HepG2 (cell line): ENCODE results near the gene GAS6. TPM values are rescaled to one million over a fixed set of nuclear protein-coding genes. Genes with fewer than 3 reads are reported as not detected.

Source experiments
- ATAC-seq: fragments of 200-7000 bp; cut with Tn5 transposase; 3 replicates; pipeline ENCODE4 v1.9.1; 2020; ENCODE audit warnings: mild to moderate bottlenecking, moderate library complexity
- BruUV-seq: library from RNA; stranded (reverse); fragments of 400-500 nt; replicated peaks from 2 replicates; lab custom pipeline; 2021; lab: Mats Ljungman, UMichigan
- CTCF ChIA-PET: fragments of 300-600 bp; formaldehyde crosslinking; extraction: SDS; loops from one replicate; lab custom pipeline; 2021; ENCODE audit warnings: low total read pairs, inconsistent platforms, low intra/inter-chr PET ratio; lab: Yijun Ruan, JAX
- POLR2A ChIA-PET: fragments of 350-600 bp; sonication (Branson Sonifier 250); formaldehyde crosslinking; loops from one replicate; lab custom pipeline; 2020; ENCODE audit warnings: antibody characterized with exemption, inconsistent platforms; lab: Yijun Ruan, JAX
- DNase-seq: peaks from one replicate; pipeline ENCODE4 v3.0.0-alpha.2; 2015; ENCODE audit warnings: low spot score
- FAIRE-seq: peaks from 3 replicates; lab custom pipeline; 2011; peaks lifted over from hg19 to GRCh38; lab: Jason Lieb, UNC
- H2AFZ ChIP-seq: one replicate; pipeline ENCODE4 v1.6.1; 2011; ENCODE audit warnings: low read length, inconsistent platforms
- H3K27ac ChIP-seq: fragments of 300-600 bp; 3 replicates; pipeline ENCODE4 v1.8.0; 2011; ENCODE audit warnings: mixed run types, mild to moderate bottlenecking, mixed read lengths, low read length, inconsistent platforms; ENCODE audit not compliant: insufficient read depth; ENCODE audit errors: extremely low read length
- H3K27me3 ChIP-seq, 2 experiments: fragments of 200-600 bp in 1 of 2; 2 replicates in 1 of 2; 3 replicates in 1 of 2; pipeline versions ENCODE4 v1.6.0 to v1.8.0; 2011; ENCODE audit warnings: low read length in 2 of 2, mild to moderate bottlenecking in 2 of 2, moderate library complexity in 2 of 2, inconsistent platforms in 1 of 2; ENCODE audit not compliant: insufficient read depth in 2 of 2, control insufficient read depth in 1 of 2
- H3K36me3 ChIP-seq, 2 experiments: fragments of 200-600 bp in 1 of 2; replicated peaks in 1 of 2; 2 replicates in 1 of 2; 3 replicates in 1 of 2; pipeline versions ENCODE4 v1.5.1 to v1.8.0; 2011; ENCODE audit warnings: low read length in 2 of 2, inconsistent platforms in 1 of 2; ENCODE audit not compliant: insufficient read depth in 2 of 2, control insufficient read depth in 1 of 2
- H3K4me1 ChIP-seq: 2 replicates; pipeline ENCODE4 v1.5.1; 2012; ENCODE audit warnings: low read length, inconsistent platforms; ENCODE audit not compliant: insufficient read depth
- H3K4me2 ChIP-seq: 2 replicates; pipeline ENCODE4 v1.6.0; 2011; ENCODE audit warnings: low read depth, low read length, inconsistent platforms
- H3K4me3 ChIP-seq, 3 experiments: fragments of 200-600 bp in 1 of 3; sonication (generic), shearing (Covaris generic) in 1 of 3; replicated peaks in 1 of 3; 2 replicates each; pipeline ENCODE4 v1.5.1; 2011 to 2016; ENCODE audit warnings: low read length in 3 of 3, inconsistent platforms in 2 of 3, low read depth in 2 of 3, mild to moderate bottlenecking in 2 of 3, control low read depth in 1 of 3, mixed read lengths in 1 of 3; ENCODE audit not compliant: insufficient read depth in 1 of 3
- H3K79me2 ChIP-seq: one replicate; pipeline ENCODE4 v1.6.1; 2011; ENCODE audit warnings: low read length, inconsistent platforms; ENCODE audit not compliant: insufficient read depth
- H3K9ac ChIP-seq: 2 replicates; pipeline ENCODE4 v1.6.0; 2011; ENCODE audit warnings: mild to moderate bottlenecking, low read depth, low read length, inconsistent platforms; ENCODE audit not compliant: insufficient read depth
- H3K9me3 ChIP-seq: 2 replicates; pipeline ENCODE4 v1.5.1; 2012; ENCODE audit warnings: mild to moderate bottlenecking, low read length
- H4K20me1 ChIP-seq: 2 replicates; pipeline ENCODE4 v1.6.0; 2011; ENCODE audit warnings: inconsistent platforms, mild to moderate bottlenecking, low read length, moderate library complexity; ENCODE audit not compliant: insufficient read depth
- CBX5 ChIP-seq: sonication (generic); formaldehyde crosslinking; IDR thresholded peaks from 2 replicates; pipeline ENCODE4 v1.4.0; 2020; ENCODE audit warnings: missing genetic modification reagents, borderline replicate concordance
- HNRNPLL ChIP-seq: fragments of 200-400 bp; formaldehyde crosslinking; IDR thresholded peaks from 2 replicates; pipeline ENCODE4 v1.6.1; 2017; ENCODE audit warnings: mild to moderate bottlenecking, low read depth, low read length; ENCODE audit not compliant: poor library complexity, severe bottlenecking
- HOXA7 ChIP-seq: sonication (generic); formaldehyde crosslinking; IDR thresholded peaks from 2 replicates; pipeline ENCODE4 v1.8.1; 2022; ENCODE audit warnings: mild to moderate bottlenecking, missing genetic modification reagents, moderate library complexity
- IKZF1 ChIP-seq: fragments of 450-650 bp; IDR thresholded peaks from 2 replicates; pipeline ENCODE4 v1.7.1; 2016
- KLF13 ChIP-seq: sonication (generic); formaldehyde crosslinking; IDR thresholded peaks from 2 replicates; pipeline ENCODE4 v1.4.0; 2020; ENCODE audit warnings: mild to moderate bottlenecking, missing genetic modification reagents
- KLF9 ChIP-seq: IDR thresholded peaks from 2 replicates; pipeline ENCODE4 v1.6.1; 2016; ENCODE audit warnings: low read depth
- SATB2 ChIP-seq: sonication (generic); formaldehyde crosslinking; IDR thresholded peaks from 2 replicates; pipeline ENCODE4 v1.5.0; 2020; ENCODE audit warnings: missing genetic modification reagents
- STAG1 ChIP-seq: sonication (generic); formaldehyde crosslinking; IDR thresholded peaks from 2 replicates; pipeline ENCODE4 v1.4.0; 2020; ENCODE audit warnings: missing genetic modification reagents
- TFAP4 ChIP-seq: sonication (generic); IDR thresholded peaks from 2 replicates; pipeline ENCODE4 v1.6.1; 2016; ENCODE audit warnings: low read depth, borderline replicate concordance
- ZNF510 ChIP-seq: sonication (generic); formaldehyde crosslinking; IDR thresholded peaks from 2 replicates; pipeline ENCODE4 v1.4.0; 2020; ENCODE audit warnings: low read depth, mild to moderate bottlenecking, missing genetic modification reagents
- WGBS: methylation state at CpG from one replicate; pipeline ENCODE4 v1.1.6; 2017; ENCODE audit warnings: low lambda C conversion rate; 5-methylcytosine and 5-hydroxymethylcytosine counted together
- in situ Hi-C: cut with HindIII; loops from 2 replicates; pipeline ENCODE4 v1.10.0; 2017; ENCODE audit warnings: low pct_unique_long_range_greater_than_20kb; ENCODE audit not compliant: extremely low pct_ligation_motif_present
- intact Hi-C: fragments of 100-400 bp; cut with micrococcal nuclease; formaldehyde crosslinking; loops from one replicate; pipeline ENCODE4 v1.10.0; 2022; ENCODE audit not compliant: unreplicated experiment
- polyA plus RNA-seq, 8 experiments: library from polyadenylated mRNA; depleted of rRNA in 3 of 8; stranded (reverse) in 7 of 8; unstranded in 1 of 8; fragments of >200 nt; fragmentation: Illumina TruSeq in 4 of 8; extraction: Trizol in 4 of 8; gene quantifications; 2 replicates each; pipeline versions ENCODE4 v1.2.1 to v1.2.3, GENCODE V29; 2011 to 2016; ENCODE audit warnings: low read depth in 4 of 8, missing spikeins in 1 of 8, mixed read lengths in 1 of 8; ENCODE audit not compliant: insufficient read depth in 1 of 8
- total RNA-seq, 5 experiments: library from RNA; depleted of rRNA; stranded (reverse); fragments of >200 nt; fragmentation: Illumina TruSeq; extraction: Trizol; gene quantifications; 2 replicates each; pipeline ENCODE4 v1.2.3, GENCODE V29; 2016; ENCODE audit warnings: low read depth in 1 of 5
- TF ChIP-seq, protein P1 (sequence below): sonication (generic); formaldehyde crosslinking; IDR thresholded peaks from 2 replicates; pipeline ENCODE4 v1.8.0; 2022; ENCODE audit warnings: missing genetic modification reagents, low read depth, mild to moderate bottlenecking, borderline replicate concordance
- TF ChIP-seq, protein P2 (sequence below): sonication (generic); formaldehyde crosslinking; IDR thresholded peaks from 2 replicates; pipeline ENCODE4 v1.4.0; 2020; ENCODE audit warnings: missing genetic modification reagents
- TF ChIP-seq, protein P3 (sequence below): sonication (generic); formaldehyde crosslinking; IDR thresholded peaks from 2 replicates; pipeline ENCODE4 v1.4.0; 2020; ENCODE audit warnings: missing genetic modification reagents, mild to moderate bottlenecking, borderline replicate concordance
- TF ChIP-seq, protein P4 (sequence below): sonication (generic); formaldehyde crosslinking; IDR thresholded peaks from 2 replicates; pipeline ENCODE4 v1.5.0; 2020; ENCODE audit warnings: mild to moderate bottlenecking, missing genetic modification reagents
- TF ChIP-seq, protein P5 (sequence below): IDR thresholded peaks from 2 replicates; pipeline ENCODE4 v1.6.1; 2012; ENCODE audit warnings: low read depth, low read length, improper control_type of control experiment

GAS6 gene
- total and polyA plus RNA-seq, 2 of the 13 experiments (the other 11 are each of a cell fraction or from before 2014, with no cell fraction given), result 0.09 to 0.24 TPM

- Histone ChIP-seq H4K20me1 (no peaks in the 10 kb centered on the region), H3K27ac (no peak overlapping the region), H2AFZ (no peak overlapping the region), H3K9ac (no peak overlapping the region), H3K4me2 (no peak overlapping the region), H3K4me1 (no peaks in the 10 kb centered on the region), H3K4me3 (no peak overlapping the region), H3K79me2 (no peaks in the 10 kb centered on the region), H3K27me3 (peaks cover 7 to 24% of the 10 kb centered on the region in 2 experiments; a peak in 3 of 5 replicates), H3K36me3 (no peaks in the 10 kb centered on the region), H3K9me3 (peaks cover 17% of the 10 kb centered on the region)
- ChIA-PET CTCF (no interaction called here), POLR2A (no interaction called here)
- ATAC-seq (no peak), FAIRE-seq (no peak), DNase-seq (no peak)
- 35% methylated on average over 18 of the region's 27 CpGs for WGBS
- in situ Hi-C loops (no loop called here), intact Hi-C loops (no loop called here)
- BruUV-seq, result no TSS peak
- TF ChIP-seq, protein P1, sequence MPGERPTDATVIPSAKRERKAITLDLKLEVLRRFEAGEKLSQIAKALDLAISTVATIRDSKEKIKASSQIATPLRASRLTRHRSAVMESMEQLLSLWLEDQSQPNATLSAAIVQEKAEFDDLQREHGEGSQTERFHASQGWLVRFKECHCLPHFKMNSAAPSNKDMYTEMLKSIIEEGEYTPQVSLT (CRISPR knock-in tag), result no peak
- TF ChIP-seq, protein P2, sequence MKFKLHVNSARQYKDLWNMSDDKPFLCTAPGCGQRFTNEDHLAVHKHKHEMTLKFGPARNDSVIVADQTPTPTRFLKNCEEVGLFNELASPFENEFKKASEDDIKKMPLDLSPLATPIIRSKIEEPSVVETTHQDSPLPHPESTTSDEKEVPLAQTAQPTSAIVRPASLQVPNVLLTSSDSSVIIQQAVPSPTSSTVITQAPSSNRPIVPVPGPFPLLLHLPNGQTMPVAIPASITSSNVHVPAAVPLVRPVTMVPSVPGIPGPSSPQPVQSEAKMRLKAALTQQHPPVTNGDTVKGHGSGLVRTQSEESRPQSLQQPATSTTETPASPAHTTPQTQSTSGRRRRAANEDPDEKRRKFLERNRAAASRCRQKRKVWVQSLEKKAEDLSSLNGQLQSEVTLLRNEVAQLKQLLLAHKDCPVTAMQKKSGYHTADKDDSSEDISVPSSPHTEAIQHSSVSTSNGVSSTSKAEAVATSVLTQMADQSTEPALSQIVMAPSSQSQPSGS (CRISPR knock-in tag), result no peak
- TF ChIP-seq CBX5, result no peak
- no peak for TF ChIP-seq TFAP4
- TF ChIP-seq, protein P3, sequence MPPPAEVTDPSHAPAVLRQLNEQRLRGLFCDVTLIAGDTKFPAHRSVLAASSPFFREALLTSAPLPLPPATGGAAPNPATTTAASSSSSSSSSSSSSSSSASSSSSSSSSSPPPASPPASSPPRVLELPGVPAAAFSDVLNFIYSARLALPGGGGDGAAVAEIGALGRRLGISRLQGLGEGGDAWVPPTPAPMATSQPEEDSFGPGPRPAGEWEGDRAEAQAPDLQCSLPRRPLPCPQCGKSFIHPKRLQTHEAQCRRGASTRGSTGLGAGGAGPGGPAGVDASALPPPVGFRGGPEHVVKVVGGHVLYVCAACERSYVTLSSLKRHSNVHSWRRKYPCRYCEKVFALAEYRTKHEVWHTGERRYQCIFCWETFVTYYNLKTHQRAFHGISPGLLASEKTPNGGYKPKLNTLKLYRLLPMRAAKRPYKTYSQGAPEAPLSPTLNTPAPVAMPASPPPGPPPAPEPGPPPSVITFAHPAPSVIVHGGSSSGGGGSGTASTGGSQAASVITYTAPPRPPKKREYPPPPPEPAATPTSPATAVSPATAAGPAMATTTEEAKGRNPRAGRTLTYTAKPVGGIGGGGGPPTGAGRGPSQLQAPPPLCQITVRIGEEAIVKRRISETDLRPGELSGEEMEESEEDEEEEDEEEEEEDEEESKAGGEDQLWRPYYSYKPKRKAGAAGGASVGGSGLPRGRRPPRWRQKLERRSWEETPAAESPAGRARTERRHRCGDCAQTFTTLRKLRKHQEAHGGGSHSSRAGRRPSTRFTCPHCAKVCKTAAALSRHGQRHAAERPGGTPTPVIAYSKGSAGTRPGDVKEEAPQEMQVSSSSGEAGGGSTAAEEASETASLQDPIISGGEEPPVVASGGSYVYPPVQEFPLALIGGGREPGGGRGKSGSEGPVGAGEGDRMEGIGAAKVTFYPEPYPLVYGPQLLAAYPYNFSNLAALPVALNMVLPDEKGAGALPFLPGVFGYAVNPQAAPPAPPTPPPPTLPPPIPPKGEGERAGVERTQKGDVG (CRISPR knock-in tag), result no peak
- TF ChIP-seq IKZF1, result no peak
- no peak for TF ChIP-seq SATB2
- TF ChIP-seq STAG1 (CRISPR knock-in tag), result no peak
- TF ChIP-seq, protein P4, sequence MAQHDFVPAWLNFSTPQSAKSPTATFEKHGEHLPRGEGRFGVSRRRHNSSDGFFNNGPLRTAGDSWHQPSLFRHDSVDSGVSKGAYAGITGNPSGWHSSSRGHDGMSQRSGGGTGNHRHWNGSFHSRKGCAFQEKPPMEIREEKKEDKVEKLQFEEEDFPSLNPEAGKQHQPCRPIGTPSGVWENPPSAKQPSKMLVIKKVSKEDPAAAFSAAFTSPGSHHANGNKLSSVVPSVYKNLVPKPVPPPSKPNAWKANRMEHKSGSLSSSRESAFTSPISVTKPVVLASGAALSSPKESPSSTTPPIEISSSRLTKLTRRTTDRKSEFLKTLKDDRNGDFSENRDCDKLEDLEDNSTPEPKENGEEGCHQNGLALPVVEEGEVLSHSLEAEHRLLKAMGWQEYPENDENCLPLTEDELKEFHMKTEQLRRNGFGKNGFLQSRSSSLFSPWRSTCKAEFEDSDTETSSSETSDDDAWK (CRISPR knock-in tag), result no peak
- no peak for TF ChIP-seq KLF9 (CRISPR knock-in tag)
- no peak for TF ChIP-seq HNRNPLL
- no peak for TF ChIP-seq ZNF510
- TF ChIP-seq, protein P5, sequence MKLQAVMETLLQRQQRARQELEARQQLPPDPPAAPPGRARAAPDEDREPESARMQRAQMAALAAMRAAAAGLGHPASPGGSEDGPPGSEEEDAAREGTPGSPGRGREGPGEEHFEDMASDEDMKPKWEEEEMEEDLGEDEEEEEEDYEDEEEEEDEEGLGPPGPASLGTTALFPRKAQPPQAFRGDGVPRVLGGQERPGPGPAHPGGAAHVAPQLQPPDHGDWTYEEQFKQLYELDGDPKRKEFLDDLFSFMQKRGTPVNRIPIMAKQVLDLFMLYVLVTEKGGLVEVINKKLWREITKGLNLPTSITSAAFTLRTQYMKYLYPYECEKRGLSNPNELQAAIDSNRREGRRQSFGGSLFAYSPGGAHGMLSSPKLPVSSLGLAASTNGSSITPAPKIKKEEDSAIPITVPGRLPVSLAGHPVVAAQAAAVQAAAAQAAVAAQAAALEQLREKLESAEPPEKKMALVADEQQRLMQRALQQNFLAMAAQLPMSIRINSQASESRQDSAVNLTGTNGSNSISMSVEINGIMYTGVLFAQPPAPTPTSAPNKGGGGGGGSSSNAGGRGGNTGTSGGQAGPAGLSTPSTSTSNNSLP, result no peak
- TF ChIP-seq KLF13 (CRISPR knock-in tag), result no peak
- no peak for TF ChIP-seq HOXA7 (CRISPR knock-in tag)
Measured at GRCh38 chr13:113805431-113806103, 58.3 kb downstream of the GAS6 start.
